ENCODE measurements around the gene ZNF717. TPM values are rescaled to one million over a fixed set of nuclear protein-coding genes. Genes with fewer than 3 reads are reported as not detected.
"Not testable (repeated sequence)": the region's sequence is repeated elsewhere in the genome, so short reads cannot be mapped to it uniquely, and the experiment has no call there.

Gene ZNF717
- total RNA-seq, result 18.2 and 23.8 TPM in 2 replicates
- polyA plus RNA-seq, result 8.8 and 11.4 TPM in 2 replicates
- 4.4 and 5.2 TPM in 2 replicates for polyA plus RNA-seq (2012)
- polyA minus RNA-seq (ENCODE audit: low replicate concordance), result 2.3 and 2.8 TPM in 2 replicates

DNA sequence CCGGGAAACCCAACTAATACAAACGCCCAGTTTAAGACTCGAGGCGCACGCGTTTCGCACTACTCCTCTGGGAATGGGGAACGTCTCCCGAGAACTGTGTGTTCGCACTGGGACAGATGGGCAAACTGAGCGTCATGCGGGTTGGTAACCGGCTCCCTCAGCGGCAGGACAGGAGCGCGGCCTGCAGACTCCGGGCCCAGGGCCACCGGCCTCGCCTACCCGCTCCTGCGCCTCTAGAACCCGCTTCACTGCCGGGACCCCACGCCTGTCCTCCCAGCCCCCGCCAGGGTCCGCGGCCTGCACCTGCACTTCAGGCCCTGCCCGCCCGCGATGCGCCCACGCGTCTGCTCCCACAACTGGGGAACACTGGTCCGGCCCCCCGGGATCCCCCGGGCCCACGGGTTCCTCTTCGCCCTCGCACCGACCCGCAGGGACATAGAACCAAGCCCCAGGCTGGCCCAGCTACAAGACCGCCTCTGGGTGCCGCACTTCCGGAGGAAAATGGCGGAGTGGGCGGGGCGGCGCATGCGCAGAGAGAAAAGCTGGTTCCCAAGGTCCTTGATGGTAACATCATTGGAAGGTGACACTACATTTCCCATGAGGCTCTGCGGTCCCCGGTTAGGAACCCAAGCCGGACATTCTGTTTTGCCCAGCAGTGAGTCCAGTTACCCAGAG is at the start of gene ZNF717:
Gene ZNF717 (minus strand): TSS at position 469 of the 675 bp plus-strand sequence. CDS start 2,187 bp downstream, outside the sequence.
- not testable (repeated sequence) for H3K9me3 ChIP-seq (ENCODE audit: control insufficient read depth, insufficient read depth, low read depth, low read length); H3K27me3 ChIP-seq (ENCODE audit: control insufficient read depth, insufficient read depth, low read length); H3K79me2 ChIP-seq (ENCODE audit: control insufficient read depth, insufficient read depth, low read length); H3K4me1 ChIP-seq (ENCODE audit: control insufficient read depth, extremely low read depth, insufficient read depth, low read length); H4K20me1 ChIP-seq (ENCODE audit: control insufficient read depth, extremely low read depth, insufficient read depth, low read length); H3K36me3 ChIP-seq (ENCODE audit: control insufficient read depth, insufficient read depth, low read length)
- Histone ChIP-seq H3K4me2 (ENCODE audit: extremely low read depth, insufficient read depth, low read length) (peak within 1 kb of the TSS; percentile 79), H3K9ac (ENCODE audit: insufficient read depth, low read length) (peak within 1 kb of the TSS; percentile 72), H3K4me3 (replicated peaks in 1 of 4; ENCODE audit: control extremely low read depth in 1 of 4, insufficient read depth in 1 of 4, low read depth in 3 of 4, low read length in 4 of 4) (peak within 1 kb of the TSS; percentile 43 to 88 (median 56)), H3K27ac (ENCODE audit: insufficient read depth, low read length) (peak within 1 kb of the TSS; percentile 64), H2AFZ (ENCODE audit: low read length) (peak within 1 kb of the TSS; percentile 74)
- peak; percentile 85 to 91 for DNase-seq (ENCODE audit: low read depth in 2 of 2)

DNA sequence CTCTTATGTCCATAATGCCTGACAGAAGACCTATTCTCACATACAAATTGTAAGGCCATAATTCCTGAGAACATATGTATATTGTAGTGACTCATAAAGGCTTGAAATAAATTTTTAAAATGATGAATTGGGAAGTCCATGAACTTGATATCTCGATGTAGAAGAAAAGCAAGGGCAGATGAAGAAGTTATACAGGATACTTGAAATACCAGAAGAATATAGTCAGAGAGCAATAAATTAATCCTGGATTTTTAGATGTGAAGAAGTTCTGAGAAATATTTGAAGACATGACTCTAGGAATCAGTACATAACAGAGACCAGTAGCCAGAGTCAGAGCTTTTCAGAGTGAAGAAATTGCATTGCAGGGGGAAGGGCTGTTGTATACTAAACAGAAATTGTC is 45.7 kb upstream of the ZNF717 start:
- not testable (repeated sequence) for H3K27me3 ChIP-seq (ENCODE audit: control insufficient read depth, insufficient read depth, low read length); H3K36me3 ChIP-seq (ENCODE audit: control insufficient read depth, insufficient read depth, low read length); H3K4me1 ChIP-seq (ENCODE audit: control insufficient read depth, extremely low read depth, insufficient read depth, low read length); H3K9ac ChIP-seq (ENCODE audit: insufficient read depth, low read length); H3K27ac ChIP-seq (ENCODE audit: insufficient read depth, low read length); H4K20me1 ChIP-seq (ENCODE audit: control insufficient read depth, extremely low read depth, insufficient read depth, low read length); H2AFZ ChIP-seq (ENCODE audit: low read length); H3K9me3 ChIP-seq (ENCODE audit: control insufficient read depth, insufficient read depth, low read depth, low read length); H3K79me2 ChIP-seq (ENCODE audit: control insufficient read depth, insufficient read depth, low read length); H3K4me2 ChIP-seq (ENCODE audit: extremely low read depth, insufficient read depth, low read length); H3K4me3 ChIP-seq (replicated peaks in 1 of 4; ENCODE audit: control extremely low read depth in 1 of 4, insufficient read depth in 1 of 4, low read depth in 3 of 4, low read length in 4 of 4)
- peak in 1 of 2 donors; percentile 18 for DNase-seq (ENCODE audit: low read depth in 2 of 2)

DNA sequence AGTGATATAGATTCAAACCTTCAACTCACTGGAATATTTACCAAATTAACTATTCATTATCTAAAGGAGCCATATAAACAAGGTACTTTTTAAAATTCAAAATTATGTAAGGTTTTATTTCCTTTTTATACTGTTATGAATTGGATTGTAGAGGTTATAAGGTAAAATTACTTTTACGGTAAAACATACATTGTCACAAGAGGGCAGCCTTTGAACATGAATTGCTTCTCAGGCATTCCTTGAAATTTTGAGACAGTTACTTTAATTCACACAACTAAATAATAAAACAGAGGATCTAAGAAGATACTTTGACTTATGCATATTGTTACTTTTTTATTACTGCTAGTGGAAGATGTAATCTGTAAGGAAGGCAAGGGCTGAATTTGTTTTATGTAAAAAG is 32.7 kb upstream of the ZNF717 start:
- not testable (repeated sequence) for H3K4me1 ChIP-seq (ENCODE audit: control insufficient read depth, extremely low read depth, insufficient read depth, low read length); H4K20me1 ChIP-seq (ENCODE audit: control insufficient read depth, extremely low read depth, insufficient read depth, low read length); H3K9me3 ChIP-seq (ENCODE audit: control insufficient read depth, insufficient read depth, low read depth, low read length); H3K79me2 ChIP-seq (ENCODE audit: control insufficient read depth, insufficient read depth, low read length); H2AFZ ChIP-seq (ENCODE audit: low read length); H3K4me2 ChIP-seq (ENCODE audit: extremely low read depth, insufficient read depth, low read length); H3K9ac ChIP-seq (ENCODE audit: insufficient read depth, low read length); H3K4me3 ChIP-seq (replicated peaks in 1 of 4; ENCODE audit: control extremely low read depth in 1 of 4, insufficient read depth in 1 of 4, low read depth in 3 of 4, low read length in 4 of 4); H3K27me3 ChIP-seq (ENCODE audit: control insufficient read depth, insufficient read depth, low read length); H3K36me3 ChIP-seq (ENCODE audit: control insufficient read depth, insufficient read depth, low read length); H3K27ac ChIP-seq (ENCODE audit: insufficient read depth, low read length)
- TF ChIP-seq CTCF (conservative IDR thresholded peaks at IDR 0.05 in 1 of 2, IDR thresholded peaks at IDR 0.05 in 1 of 2; ENCODE audit: low read depth in 1 of 2, low read length in 2 of 2), result peak in 1 of 2 donors; percentile 28
- DNase-seq (ENCODE audit: low read depth in 2 of 2), result peak in 1 of 2 donors; percentile 44

DNA sequence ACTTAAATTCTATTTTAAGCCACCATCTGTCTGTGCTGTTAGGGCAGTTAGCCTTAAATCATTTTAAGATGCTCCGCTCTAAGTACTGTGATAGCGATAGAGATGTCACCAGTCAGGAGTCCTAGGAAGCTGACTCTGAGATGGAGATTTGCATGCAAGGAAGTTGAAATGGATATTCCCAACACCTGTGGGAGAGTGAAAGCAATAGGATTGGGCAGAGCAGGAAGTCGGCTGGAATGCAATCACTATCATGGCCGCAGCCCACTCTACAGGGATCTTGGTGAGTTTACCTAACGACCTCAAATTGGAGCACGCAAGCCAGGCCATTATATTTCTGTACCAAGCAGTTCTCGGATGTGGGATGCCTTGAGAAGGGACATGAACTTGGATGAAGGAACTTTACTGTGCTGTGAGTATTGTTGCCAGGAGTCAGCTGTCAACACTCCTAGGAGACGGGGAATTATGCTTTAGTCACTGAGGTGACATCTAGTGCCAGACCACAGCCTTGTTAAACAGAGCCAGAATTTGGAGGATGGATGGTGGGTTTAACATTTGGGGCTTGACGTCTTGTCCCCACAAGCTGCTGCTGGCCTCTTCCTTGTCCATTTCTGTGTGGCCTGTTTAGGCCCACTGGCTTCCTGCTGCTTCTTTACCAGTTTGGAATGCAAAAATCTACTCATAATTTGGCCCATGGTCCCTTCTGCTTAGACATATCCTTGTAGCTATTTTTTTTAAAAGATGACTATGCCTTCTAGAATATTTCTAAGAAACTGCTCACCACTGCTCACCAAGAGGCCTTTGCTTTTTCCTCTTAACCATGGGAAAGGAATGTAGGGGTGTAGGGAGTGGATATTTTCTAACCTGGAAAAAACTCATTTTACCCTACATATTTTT is 31.2 kb upstream of the ZNF717 start:
- not testable (repeated sequence) for H3K9ac ChIP-seq (ENCODE audit: insufficient read depth, low read length); H3K79me2 ChIP-seq (ENCODE audit: control insufficient read depth, insufficient read depth, low read length); H2AFZ ChIP-seq (ENCODE audit: low read length); H3K36me3 ChIP-seq (ENCODE audit: control insufficient read depth, insufficient read depth, low read length); H4K20me1 ChIP-seq (ENCODE audit: control insufficient read depth, extremely low read depth, insufficient read depth, low read length); H3K9me3 ChIP-seq (ENCODE audit: control insufficient read depth, insufficient read depth, low read depth, low read length); H3K27me3 ChIP-seq (ENCODE audit: control insufficient read depth, insufficient read depth, low read length); H3K4me3 ChIP-seq (replicated peaks in 1 of 4; ENCODE audit: control extremely low read depth in 1 of 4, insufficient read depth in 1 of 4, low read depth in 3 of 4, low read length in 4 of 4); H3K4me1 ChIP-seq (ENCODE audit: control insufficient read depth, extremely low read depth, insufficient read depth, low read length); H3K27ac ChIP-seq (ENCODE audit: insufficient read depth, low read length); H3K4me2 ChIP-seq (ENCODE audit: extremely low read depth, insufficient read depth, low read length)
- DNase-seq (ENCODE audit: low read depth in 2 of 2), result peak in 1 of 2 donors; percentile 75
